HEK293 (cell line): ENCODE results near the gene PLOD3.

Experiments
- CTCF ChIA-PET: fragments of 350-600 bp; formaldehyde crosslinking; extraction: SDS; loops from one replicate; lab custom pipeline; 2021; ENCODE audit warnings: antibody characterized with exemption; lab: Yijun Ruan, JAX
- POLR2A ChIA-PET: fragments of 300-600 bp; formaldehyde crosslinking; extraction: SDS; loops from one replicate; lab custom pipeline; 2020; ENCODE audit warnings: antibody characterized with exemption, inconsistent platforms; lab: Yijun Ruan, JAX
- H3K27ac ChIP-seq: fragments of 200-500 bp; sonication (Bioruptor generic); 2 replicates; pipeline ENCODE4 v1.5.1; 2014; ENCODE audit warnings: low read depth, low read length, control low read depth, inconsistent platforms; ENCODE audit errors: extremely low read depth
- H3K36me3 ChIP-seq, 2 experiments: fragments of 200-500 bp in 1 of 2; sonication (Bioruptor generic) in 1 of 2; 1 replicate in 1 of 2; 2 replicates in 1 of 2; pipeline ENCODE4 v1.5.1; 2014 to 2017; ENCODE audit warnings: inconsistent platforms in 2 of 2, low read length in 2 of 2; ENCODE audit not compliant: control insufficient read depth in 2 of 2, insufficient read depth in 1 of 2
- H3K4me1 ChIP-seq: fragments of 200-500 bp; sonication (Bioruptor generic); 2 replicates; pipeline ENCODE4 v1.5.1; 2014; ENCODE audit warnings: mild to moderate bottlenecking, low read length, inconsistent platforms; ENCODE audit not compliant: control insufficient read depth, insufficient read depth
- H3K4me3 ChIP-seq: 2 replicates; pipeline ENCODE4 v1.5.1; 2011; ENCODE audit warnings: low read depth, mild to moderate bottlenecking, control low read depth, low read length, moderate library complexity
- H3K9me3 ChIP-seq: fragments of 200-500 bp; sonication (Bioruptor generic); 2 replicates; pipeline ENCODE4 v1.5.1; 2014; ENCODE audit warnings: low read depth, low read length, inconsistent platforms; ENCODE audit not compliant: control insufficient read depth, insufficient read depth
- BCL11B ChIP-seq: fragments of 450-650 bp; formaldehyde crosslinking; IDR thresholded peaks from 2 replicates; pipeline ENCODE4 v1.5.1; 2016; ENCODE audit warnings: low read depth, missing biosample characterization, missing genetic modification characterization
- GFI1B ChIP-seq: fragments of 450-650 bp; formaldehyde crosslinking; IDR thresholded peaks from 2 replicates; pipeline ENCODE4 v1.5.1; 2016; ENCODE audit warnings: missing biosample characterization, missing genetic modification characterization
- GLI4 ChIP-seq: fragments of 450-650 bp; formaldehyde crosslinking; IDR thresholded peaks from 2 replicates; pipeline ENCODE4 v1.5.1; 2016; ENCODE audit warnings: missing biosample characterization, missing genetic modification characterization
- GLIS1 ChIP-seq: fragments of 450-650 bp; formaldehyde crosslinking; IDR thresholded peaks from 2 replicates; pipeline ENCODE4 v1.5.1; 2016; ENCODE audit warnings: missing biosample characterization, missing genetic modification characterization
- GLIS2 ChIP-seq: fragments of 450-650 bp; formaldehyde crosslinking; IDR thresholded peaks from 2 replicates; pipeline ENCODE4 v1.5.1; 2016; ENCODE audit warnings: missing biosample characterization, missing genetic modification characterization
- KLF17 ChIP-seq: fragments of 450-650 bp; formaldehyde crosslinking; IDR thresholded peaks from 2 replicates; pipeline ENCODE4 v1.5.1; 2016; ENCODE audit warnings: missing biosample characterization, missing genetic modification characterization
- PATZ1 ChIP-seq: fragments of 450-650 bp; formaldehyde crosslinking; IDR thresholded peaks from 2 replicates; pipeline ENCODE4 v1.5.1; 2016; ENCODE audit warnings: missing biosample characterization, missing genetic modification characterization
- ZBTB20 ChIP-seq: fragments of 450-650 bp; formaldehyde crosslinking; IDR thresholded peaks from 2 replicates; pipeline ENCODE4 v1.5.1; 2016; ENCODE audit warnings: missing biosample characterization, missing genetic modification characterization
- ZNF114 ChIP-seq: fragments of 450-650 bp; formaldehyde crosslinking; IDR thresholded peaks from 2 replicates; pipeline ENCODE4 v1.5.0; 2017; ENCODE audit warnings: missing biosample characterization, missing genetic modification characterization
- ZNF2 ChIP-seq: fragments of 450-650 bp; formaldehyde crosslinking; IDR thresholded peaks from 2 replicates; pipeline ENCODE4 v1.5.1; 2016; ENCODE audit warnings: missing biosample characterization, missing genetic modification characterization
- ZNF202 ChIP-seq: fragments of 450-650 bp; formaldehyde crosslinking; IDR thresholded peaks from 2 replicates; pipeline ENCODE4 v1.5.1; 2016; ENCODE audit warnings: missing biosample characterization, missing genetic modification characterization, borderline replicate concordance
- ZNF223 ChIP-seq: fragments of 450-650 bp; formaldehyde crosslinking; IDR thresholded peaks from 2 replicates; pipeline ENCODE4 v1.5.1; 2016; ENCODE audit warnings: missing biosample characterization, missing genetic modification characterization
- ZNF324 ChIP-seq: fragments of 450-650 bp; formaldehyde crosslinking; IDR thresholded peaks from 2 replicates; pipeline ENCODE4 v1.5.1; 2016; ENCODE audit warnings: missing biosample characterization, missing genetic modification characterization
- ZNF354C ChIP-seq: fragments of 450-650 bp; formaldehyde crosslinking; IDR thresholded peaks from 2 replicates; pipeline ENCODE4 v1.5.1; 2016; ENCODE audit warnings: missing biosample characterization, missing genetic modification characterization, low read depth, borderline replicate concordance
- ZNF449 ChIP-seq: fragments of 450-650 bp; formaldehyde crosslinking; IDR thresholded peaks from 2 replicates; pipeline ENCODE4 v1.5.1; 2017; ENCODE audit warnings: missing biosample characterization, mild to moderate bottlenecking, missing genetic modification characterization, moderate library complexity
- ZNF501 ChIP-seq: fragments of 450-650 bp; formaldehyde crosslinking; IDR thresholded peaks from 2 replicates; pipeline ENCODE4 v1.5.1; 2016; ENCODE audit warnings: missing biosample characterization, missing genetic modification characterization
- ZNF692 ChIP-seq: fragments of 450-650 bp; formaldehyde crosslinking; IDR thresholded peaks from 2 replicates; pipeline ENCODE4 v1.5.1; 2016; ENCODE audit warnings: missing biosample characterization, missing genetic modification characterization
- ZNF704 ChIP-seq: fragments of 450-650 bp; formaldehyde crosslinking; IDR thresholded peaks from 2 replicates; pipeline ENCODE4 v1.5.1; 2016; ENCODE audit warnings: missing biosample characterization, missing genetic modification characterization

Gene PLOD3

GRCh38 chr7:101159696-101160674, 57.4 kb downstream of the PLOD3 start (continued):
- peak; percentile 74; the same call in 1 of the 2 replicates for TF ChIP-seq GLIS2 (tag by site-specific recombination)
- no peak for TF ChIP-seq ZNF202 (tag by site-specific recombination)
- no peak for TF ChIP-seq ZNF449 (tag by site-specific recombination)
- peak; percentile 95 for TF ChIP-seq GLIS1
- peak; percentile 96 for TF ChIP-seq KLF17
- peak; percentile 35; the same call in 1 of the 2 replicates for TF ChIP-seq PATZ1 (tag by site-specific recombination)
- TF ChIP-seq ZNF223, result peak; percentile 13; the same call in 1 of the 2 replicates
- TF ChIP-seq ZBTB20 (tag by site-specific recombination), result peak; percentile 60

GRCh38 chr7:101156866-101157589, 60.4 kb downstream of the PLOD3 start:
- Histone ChIP-seq H3K4me3 (no peak overlapping the region), H3K9me3 (no peaks in the 10 kb centered on the region), H3K4me1 (peaks cover 5% of the 10 kb centered on the region; the same call in 1 of the 2 replicates), H3K27ac (no peak overlapping the region), H3K36me3 (peaks cover 3 to 17% of the 10 kb centered on the region in 2 experiments; a peak in 2 of 3 replicates)
- ChIA-PET POLR2A (interaction anchor here (0.5 to 1.0 kb wide), 5 partner anchors 8 to 195 kb away, joined by 3 to 6 read pairs (median 4); partner anchors contain the start of genes PLOD3 and VGF), CTCF (interaction anchor here (0.5 to 8.6 kb wide), 8 partner anchors 13 to 87 kb away, joined by 3 to 84 read pairs (median 4); no protein-coding TSS in a partner anchor)
- TF ChIP-seq ZNF501 (no peak), ZNF324 (tag by site-specific recombination) (no peak), ZNF704 (tag by site-specific recombination) (no peak), ZNF354C (tag by site-specific recombination) (no peak), ZNF2 (tag by site-specific recombination) (no peak), ZNF114 (tag by site-specific recombination) (no peak), GFI1B (tag by site-specific recombination) (no peak), BCL11B (tag by site-specific recombination) (no peak), ZNF692 (tag by site-specific recombination) (no peak), GLI4 (no peak)
